GM13976 (cell line): ENCODE data around the gene ACADVL.
A peak's percentile ranks its signal among the peaks of the same experiment; 100 is the strongest.

Source experiments
- DNase-seq: peaks from one replicate; pipeline ENCODE4 v3.0.0; 2012; ENCODE audit warnings: low spot score
- in situ Hi-C: fragments of 300-500 bp; cut with MboI; formaldehyde crosslinking; loops from one replicate; pipeline ENCODE4 v1.12.0; 2022; ENCODE audit warnings: low sequenced_read_pairs, mixed read lengths, inconsistent platforms; ENCODE audit not compliant: unreplicated experiment
- TF ChIP-seq, protein P1 (sequence below): IDR thresholded peaks from 2 replicates; pipeline ENCODE4 v1.5.1; 2012; ENCODE audit warnings: borderline replicate concordance, mild to moderate bottlenecking; ENCODE audit not compliant: insufficient read depth; ENCODE audit errors: extremely low read depth, missing control alignments, control extremely low read depth

The ACADVL gene

DNA sequence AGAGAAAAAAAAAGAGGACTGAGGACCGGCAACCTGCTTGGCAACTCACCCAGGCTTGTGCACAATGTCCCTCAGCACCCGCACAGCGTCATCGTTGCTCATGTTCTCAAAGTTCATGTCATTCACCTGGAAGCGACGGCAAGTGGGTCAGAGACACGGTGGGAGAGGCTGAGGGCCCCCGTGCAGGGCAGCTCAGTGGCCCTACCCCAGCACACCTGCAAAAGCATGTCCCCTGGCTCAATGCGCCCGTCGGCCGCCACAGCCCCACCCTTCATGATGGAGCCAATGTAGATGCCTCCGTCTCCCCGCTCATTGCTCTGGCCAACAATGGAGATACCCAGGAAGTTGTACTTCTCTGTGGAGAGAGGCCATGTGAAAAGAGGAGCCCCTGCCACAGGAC, 9.2 kb downstream of the ACADVL start:
- in situ Hi-C loops: no loop called here
- TF ChIP-seq, protein P1, sequence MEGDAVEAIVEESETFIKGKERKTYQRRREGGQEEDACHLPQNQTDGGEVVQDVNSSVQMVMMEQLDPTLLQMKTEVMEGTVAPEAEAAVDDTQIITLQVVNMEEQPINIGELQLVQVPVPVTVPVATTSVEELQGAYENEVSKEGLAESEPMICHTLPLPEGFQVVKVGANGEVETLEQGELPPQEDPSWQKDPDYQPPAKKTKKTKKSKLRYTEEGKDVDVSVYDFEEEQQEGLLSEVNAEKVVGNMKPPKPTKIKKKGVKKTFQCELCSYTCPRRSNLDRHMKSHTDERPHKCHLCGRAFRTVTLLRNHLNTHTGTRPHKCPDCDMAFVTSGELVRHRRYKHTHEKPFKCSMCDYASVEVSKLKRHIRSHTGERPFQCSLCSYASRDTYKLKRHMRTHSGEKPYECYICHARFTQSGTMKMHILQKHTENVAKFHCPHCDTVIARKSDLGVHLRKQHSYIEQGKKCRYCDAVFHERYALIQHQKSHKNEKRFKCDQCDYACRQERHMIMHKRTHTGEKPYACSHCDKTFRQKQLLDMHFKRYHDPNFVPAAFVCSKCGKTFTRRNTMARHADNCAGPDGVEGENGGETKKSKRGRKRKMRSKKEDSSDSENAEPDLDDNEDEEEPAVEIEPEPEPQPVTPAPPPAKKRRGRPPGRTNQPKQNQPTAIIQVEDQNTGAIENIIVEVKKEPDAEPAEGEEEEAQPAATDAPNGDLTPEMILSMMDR: no peak
- no peak for DNase-seq

- in situ Hi-C loops: no loop called here
- DNase-seq: no peak
- TF ChIP-seq, protein P1: no peak
Measured at GRCh38 chr17:7229504-7229903, 9.8 kb downstream of the ACADVL start.

DNA sequence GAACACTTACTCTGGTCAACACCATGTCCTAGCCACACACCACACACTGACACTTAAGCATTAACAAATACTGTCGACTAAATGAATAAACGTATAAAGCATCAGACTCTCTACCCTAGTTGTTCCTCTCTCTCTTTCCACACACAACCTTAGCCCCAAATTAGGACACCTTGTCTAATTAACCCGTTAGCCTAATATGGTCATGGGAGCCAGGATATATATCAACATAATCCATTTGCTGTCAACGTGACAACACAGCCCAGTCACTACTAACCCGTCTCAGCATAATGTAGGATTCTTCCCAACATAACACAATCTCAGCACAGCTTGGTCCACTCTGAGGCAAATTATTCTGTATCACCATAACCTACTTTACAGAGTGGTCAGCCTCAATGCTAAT, 12.4 kb downstream of the ACADVL start:
- in situ Hi-C loops: no loop called here
- TF ChIP-seq, protein P1: no peak
- no peak for DNase-seq

DNA sequence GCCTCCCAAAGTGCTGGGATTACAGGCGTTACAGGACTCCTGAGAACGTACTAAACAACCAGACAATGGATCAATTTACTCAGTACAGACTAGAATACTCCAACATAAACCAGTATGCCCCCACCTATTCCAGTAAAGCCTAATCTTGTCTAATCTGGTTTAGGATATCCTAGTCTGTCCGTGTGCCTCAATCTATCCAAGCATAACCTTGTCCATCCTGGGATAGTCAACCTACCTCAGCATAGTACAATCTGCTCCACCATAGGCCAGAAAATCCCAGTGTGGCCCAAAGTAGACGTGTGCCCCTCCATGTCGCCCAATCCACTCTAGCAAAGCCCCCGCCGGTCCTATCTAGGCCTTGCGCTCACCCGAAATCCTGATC, 14.0 kb downstream of the ACADVL start:
- no peak for DNase-seq

GRCh38 chr17:7234083-7234951, 14.6 kb downstream of the ACADVL start, which contains the start of gene DVL2:
Gene DVL2 (minus strand): TSS chr17:7234517. CDS start chr17:7234262, 255 bp downstream.
- DNase-seq: peak; percentile 97
- in situ Hi-C loops: no loop called here
- TF ChIP-seq, protein P1: no peak

More for the DNA sequence above, 14.0 kb downstream of the ACADVL start:
- TF ChIP-seq, protein P1: no peak
- in situ Hi-C loops: no loop called here

- DNase-seq: no peak
- in situ Hi-C loops: no loop called here
- TF ChIP-seq, protein P1: no peak
Measured at GRCh38 chr17:7235693-7236665, 16.2 kb downstream of the ACADVL start.
